Gastroesophageal sphincter (tissue), 4 donors: Measurements from ENCODE around the gene PHF21B. TPM values are rescaled to one million over a fixed set of nuclear protein-coding genes. Genes with fewer than 3 reads are reported as not detected.

Experiments
- ATAC-seq: fragments of 150-250 bp; one replicate; pipeline ENCODE4 v1.9.1; 2016; ENCODE audit warnings: mild to moderate bottlenecking, moderate library complexity
- H3K27ac ChIP-seq, 4 donors: fragments of 200-600 bp; sonication (generic) in 3 of 4; 1 replicate in 3 of 4; 2 replicates in 1 of 4; pipeline ENCODE4 v1.5.1; 2016 to 2019
- H3K27me3 ChIP-seq: fragments of 200-600 bp; sonication (generic); one replicate; pipeline ENCODE4 v1.5.1; 2019
- H3K36me3 ChIP-seq, 2 donors: fragments of 200-600 bp; sonication (generic); one replicate each; pipeline ENCODE4 v1.5.1; 2019; ENCODE audit warnings: control low read depth in 1 of 2
- H3K4me1 ChIP-seq, 3 donors: fragments of 200-600 bp; sonication (generic); 1 replicate in 2 of 3; 2 replicates in 1 of 3; pipeline ENCODE4 v1.5.1; 2016 to 2019; ENCODE audit warnings: control low read depth in 2 of 3
- H3K4me3 ChIP-seq, 2 donors: fragments of 200-600 bp; sonication (generic); one replicate each; pipeline ENCODE4 v1.5.1; 2019; ENCODE audit warnings: mild to moderate bottlenecking in 1 of 2, moderate library complexity in 1 of 2
- H3K9me3 ChIP-seq, 3 donors: fragments of 200-600 bp; sonication (generic); one replicate each; pipeline ENCODE4 v1.5.1; 2017 to 2019; ENCODE audit warnings: control low read depth in 2 of 3
- CTCF ChIP-seq, 4 experiments: fragments of 200-600 bp in 2 of 4; fragments of 450-650 bp in 2 of 4; sonication (generic) in 1 of 4; IDR thresholded peaks; one replicate each; pipeline ENCODE4 v1.5.1; 2017 to 2019; ENCODE audit warnings: antibody characterized with exemption in 4 of 4, mild to moderate bottlenecking in 2 of 4, moderate library complexity in 2 of 4
- EP300 ChIP-seq: sonication (generic); formaldehyde crosslinking; IDR thresholded peaks from one replicate; pipeline ENCODE4 v1.6.1; 2017; ENCODE audit warnings: antibody characterized with exemption, mild to moderate bottlenecking
- POLR2A ChIP-seq, 2 donors: fragments of 450-650 bp; IDR thresholded peaks; one replicate each; pipeline ENCODE4 v1.6.1; 2017; ENCODE audit warnings: antibody characterized with exemption in 2 of 2, mild to moderate bottlenecking in 2 of 2, moderate library complexity in 1 of 2
- POLR2AphosphoS5 ChIP-seq: sonication (generic); formaldehyde crosslinking; IDR thresholded peaks from one replicate; pipeline ENCODE4 v1.6.1; 2017; ENCODE audit warnings: antibody characterized with exemption
- WGBS, 2 donors: methylation state at CpG; one replicate each; pipeline ENCODE4 v1.1.5; 2018; ENCODE audit warnings: low coverage in 1 of 2; 5-methylcytosine and 5-hydroxymethylcytosine counted together
- total RNA-seq, 4 donors: library from RNA; depleted of rRNA; stranded (reverse); fragments of >200 nt; gene quantifications; one replicate each; pipeline ENCODE4 v1.1.0, GENCODE V29; 2016

Gene PHF21B
- total RNA-seq, 4 donors from 2014 or later, result 0.31 to 5.1 (median 1.4) TPM

GRCh38 chr22:44936201-44936600 lies 73.6 kb downstream of the PHF21B start:
- Histone ChIP-seq H3K27ac (peak overlapping the region in 2 of 4 donors; percentile 65 to 73), H3K4me3 (no peak overlapping the region)
- TF ChIP-seq EP300 (no peak), POLR2A (IDR thresholded peaks at IDR 0.05) (no peak), POLR2AphosphoS5 (no peak), CTCF (IDR thresholded peaks at IDR 0.05) (no peak)

GRCh38 chr22:44935724-44936123 lies 74.1 kb downstream of the PHF21B start:
- no peaks in the 10 kb centered on the region for H3K9me3 ChIP-seq
- peaks cover 17% of the 10 kb centered on the region for H3K27me3 ChIP-seq
- no peak for TF ChIP-seq CTCF (IDR thresholded peaks at IDR 0.05)
- TF ChIP-seq EP300, result no peak
- TF ChIP-seq POLR2A (IDR thresholded peaks at IDR 0.05), result no peak
- TF ChIP-seq POLR2AphosphoS5, result no peak
- no peaks in the 10 kb centered on the region for H3K4me1 ChIP-seq
- no peaks in the 10 kb centered on the region for H3K36me3 ChIP-seq
- H3K4me3 ChIP-seq, result no peak overlapping the region
- WGBS, 2 donors, result 61 to 65% methylated on average over 4 to 5 of the region's 11 CpGs
- ATAC-seq, result peak; percentile 73
- H3K27ac ChIP-seq, result peak overlapping the region in 2 of 4 donors; percentile 65 to 73

More at GRCh38 chr22:44936201-44936600, 73.6 kb downstream of the PHF21B start:
- no peaks in the 10 kb centered on the region for H3K9me3 ChIP-seq
- no peaks in the 10 kb centered on the region for H3K36me3 ChIP-seq
- H3K4me1 ChIP-seq, result no peaks in the 10 kb centered on the region
- WGBS, 2 donors, result 85% methylated on average over 9 of the region's 16 CpGs; no CpG with 5 or more reads in 1 of the 2 donors
- no peak for ATAC-seq
- peaks cover 17% of the 10 kb centered on the region for H3K27me3 ChIP-seq

GRCh38 chr22:44934454-44934735 lies 75.4 kb downstream of the PHF21B start:
- Histone ChIP-seq H3K4me3 (no peak overlapping the region), H3K27me3 (peaks cover 6% of the 10 kb centered on the region), H3K4me1 (no peaks in the 10 kb centered on the region), H3K27ac (no peak overlapping the region), H3K36me3 (no peaks in the 10 kb centered on the region), H3K9me3 (no peaks in the 10 kb centered on the region)
- no peak for ATAC-seq
- TF ChIP-seq CTCF (IDR thresholded peaks at IDR 0.05), result no peak
- TF ChIP-seq EP300, result no peak
- no peak for TF ChIP-seq POLR2AphosphoS5
- no peak for TF ChIP-seq POLR2A (IDR thresholded peaks at IDR 0.05)
- 70 to 80% methylated on average over 1 to 2 of the region's 6 CpGs for WGBS, 2 donors

DNA sequence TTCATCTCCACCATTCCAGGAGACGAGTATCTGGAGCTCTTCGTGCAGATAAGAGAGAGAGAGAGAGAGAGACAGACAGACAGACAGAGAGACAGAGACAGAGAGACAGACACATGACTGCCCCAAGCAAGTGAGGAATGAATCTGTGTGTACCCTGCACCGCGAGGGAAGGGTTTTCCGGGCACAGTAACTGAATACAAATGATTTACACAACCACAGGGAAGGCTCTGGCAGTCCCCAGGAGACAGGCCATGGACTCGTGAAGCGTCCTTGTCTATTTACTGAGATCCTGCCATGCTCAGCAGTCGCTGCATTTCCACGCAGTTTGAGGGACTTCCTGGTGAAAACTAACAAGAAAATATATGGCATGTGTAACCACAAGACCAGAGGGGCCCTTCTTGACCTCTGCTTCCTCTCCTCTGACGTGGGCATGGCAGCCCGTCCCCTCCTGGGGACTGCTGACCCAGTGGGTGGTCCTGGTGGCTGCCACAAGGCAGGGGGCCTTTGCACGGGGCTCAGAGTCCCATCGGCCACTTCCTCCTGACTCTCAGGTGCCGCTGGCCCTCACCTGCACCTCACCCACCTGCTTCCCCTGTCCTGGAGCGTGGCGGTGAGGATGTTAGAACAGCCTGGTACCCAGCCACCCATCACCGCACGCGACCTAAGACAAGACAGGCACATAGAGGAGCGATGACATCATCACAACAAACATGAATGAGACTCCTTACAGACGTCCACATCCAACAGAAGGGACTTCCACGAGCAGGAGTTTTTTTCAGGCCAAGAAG lies 75.9 kb downstream of the PHF21B start:
- peaks cover 3% of the 10 kb centered on the region for H3K27me3 ChIP-seq
- H3K4me1 ChIP-seq, result no peaks in the 10 kb centered on the region
- H3K9me3 ChIP-seq, result no peaks in the 10 kb centered on the region
- no peak for ATAC-seq
- WGBS, 2 donors, result 0 to 46% methylated on average over 1 to 10 of the region's 22 CpGs
- TF ChIP-seq EP300 (no peak), POLR2AphosphoS5 (no peak), POLR2A (IDR thresholded peaks at IDR 0.05) (no peak), CTCF (IDR thresholded peaks at IDR 0.05) (no peak)
- no peaks in the 10 kb centered on the region for H3K36me3 ChIP-seq
- no peak overlapping the region for H3K4me3 ChIP-seq
- no peak overlapping the region for H3K27ac ChIP-seq

GRCh38 chr22:44932493-44932892 lies 77.3 kb downstream of the PHF21B start:
- no peaks in the 10 kb centered on the region for H3K4me1 ChIP-seq
- H3K27me3 ChIP-seq, result peaks cover 3% of the 10 kb centered on the region
- TF ChIP-seq POLR2AphosphoS5 (no peak), CTCF (IDR thresholded peaks at IDR 0.05) (no peak)
- H3K9me3 ChIP-seq, result no peaks in the 10 kb centered on the region
- H3K36me3 ChIP-seq, result no peaks in the 10 kb centered on the region
- H3K4me3 ChIP-seq, result no peak overlapping the region
- no peak for ATAC-seq
- 90% methylated on average over 9 of the region's 11 CpGs; no CpG with 5 or more reads in 1 of the 2 donors for WGBS, 2 donors
- H3K27ac ChIP-seq, result no peak overlapping the region
